Activated CD4-positive, CD25-positive, alpha-beta regulatory T cell (primary cell): ENCODE data around the gene CRMP1.
"Not testable (repeated sequence)": the region's sequence is repeated elsewhere in the genome, so short reads cannot be mapped to it uniquely, and the experiment has no call there.

Experiments
- DNase-seq, 4 experiments: peaks; one replicate each; lab custom pipeline; 2025; lab: John Stamatoyannopoulos, UW

The CRMP1 gene

GRCh38 chr4:5822619-5823018 lies 70.3 kb downstream of the CRMP1 start:
- no peak for DNase-seq

- DNase-seq = no peak
Observed at GRCh38 chr4:5821665-5822358, 71.1 kb downstream of the CRMP1 start.

- no peak for DNase-seq
Observed at GRCh38 chr4:5816851-5817375, 76.0 kb downstream of the CRMP1 start.

- DNase-seq = no peak
Observed at GRCh38 chr4:5816101-5816500, 76.8 kb downstream of the CRMP1 start.

GRCh38 chr4:5815641-5816040 lies 77.2 kb downstream of the CRMP1 start:
- no peak for DNase-seq

GRCh38 chr4:5814421-5814820 lies 78.5 kb downstream of the CRMP1 start:
- no peak for DNase-seq

GRCh38 chr4:5813882-5814255 lies 79.0 kb downstream of the CRMP1 start:
- DNase-seq = no peak

- no peak for DNase-seq
Observed at GRCh38 chr4:5812506-5813229, 80.2 kb downstream of the CRMP1 start.

GRCh38 chr4:5812057-5812456 lies 80.8 kb downstream of the CRMP1 start:
- DNase-seq = not testable (repeated sequence)

- no peak for DNase-seq
Observed at GRCh38 chr4:5810770-5811430, 82.0 kb downstream of the CRMP1 start.

GRCh38 chr4:5810151-5810550 lies 82.7 kb downstream of the CRMP1 start:
- DNase-seq = no peak

- DNase-seq = no peak
Observed at GRCh38 chr4:5809216-5809776, 83.6 kb downstream of the CRMP1 start.

GRCh38 chr4:5808081-5808741 lies 84.7 kb downstream of the CRMP1 start:
- no peak for DNase-seq

GRCh38 chr4:5805270-5805669 lies 87.6 kb downstream of the CRMP1 start:
- no peak for DNase-seq

GRCh38 chr4:5804656-5805055 lies 88.2 kb downstream of the CRMP1 start:
- DNase-seq = no peak

GRCh38 chr4:5802565-5802964 lies 90.3 kb downstream of the CRMP1 start:
- no peak for DNase-seq

GRCh38 chr4:5801696-5802095 lies 91.2 kb downstream of the CRMP1 start:
- no peak for DNase-seq

GRCh38 chr4:5800496-5800895 lies 92.4 kb downstream of the CRMP1 start:
- DNase-seq = no peak

GRCh38 chr4:5799406-5799805 lies 93.5 kb downstream of the CRMP1 start:
- DNase-seq = no peak

- DNase-seq = no peak
Observed at GRCh38 chr4:5798946-5799345, 93.9 kb downstream of the CRMP1 start.

GRCh38 chr4:5798462-5798861 lies 94.4 kb downstream of the CRMP1 start:
- DNase-seq = no peak

- DNase-seq = no peak
Observed at GRCh38 chr4:5797866-5798265, 95.0 kb downstream of the CRMP1 start.
